ENCODE results near the gene FHL1. TPM values are rescaled to one million over a fixed set of nuclear protein-coding genes. Genes with fewer than 3 reads are reported as not detected.

The FHL1 gene
- total and polyA plus RNA-seq, 4 donors = 8.8 to 20.2 (median 15.0) TPM

GRCh38 chrX:136156560-136157117, 9.3 kb downstream of the FHL1 start:
- H3K27ac ChIP-seq (ENCODE audit: low read depth in 1 of 2, low read length in 2 of 2) = no peak overlapping the region
- no peaks in the 10 kb centered on the region for H3K27me3 ChIP-seq (ENCODE audit: control insufficient read depth in 4 of 4, insufficient read depth in 4 of 4, low read length in 3 of 4)
- DNase-seq (ENCODE audit: low spot score) = no peak
- H3K9ac ChIP-seq (ENCODE audit: low read depth in 1 of 2, low read length in 2 of 2) = no peak overlapping the region
- peaks cover 0 to 10% (median 7%) of the 10 kb centered on the region in 4 donors for H3K4me1 ChIP-seq (ENCODE audit: control insufficient read depth in 4 of 4, insufficient read depth in 4 of 4, low read length in 3 of 4)
- TF ChIP-seq TAF1 (conservative IDR thresholded peaks at IDR 0.05) (no peak), EGR1 (IDR thresholded peaks at IDR 0.05; ENCODE audit: low read depth in 2 of 2) (no peak), REST (IDR thresholded peaks at IDR 0.05) (no peak), SP1 (IDR thresholded peaks at IDR 0.05) (no peak), ATF3 (IDR thresholded peaks at IDR 0.05) (no peak), CTCF (IDR thresholded peaks at IDR 0.05; ENCODE audit: low read depth, low read length, missing input control) (no peak), HNF4G (IDR thresholded peaks at IDR 0.05) (no peak), RAD21 (IDR thresholded peaks at IDR 0.05) (no peak), MAX (IDR thresholded peaks at IDR 0.05) (no peak), GABPA (IDR thresholded peaks at IDR 0.05 in 1 of 2, conservative IDR thresholded peaks at IDR 0.05 in 1 of 2) (no peak), ZBTB33 (IDR thresholded peaks at IDR 0.05) (no peak), JUND (IDR thresholded peaks at IDR 0.05) (no peak), FOXA1 (IDR thresholded peaks at IDR 0.05) (no peak), HNF4A (conservative IDR thresholded peaks at IDR 0.05) (no peak), NR2F2 (IDR thresholded peaks at IDR 0.05) (no peak)
- 78% methylated on average over 5 of the region's 5 CpGs for WGBS
- H3K4me3 ChIP-seq (ENCODE audit: low read depth in 1 of 3, low read length in 3 of 3) = no peak overlapping the region
- no peaks in the 10 kb centered on the region for H3K9me3 ChIP-seq (ENCODE audit: control insufficient read depth in 4 of 4, low read length in 3 of 4)
- no peaks in the 10 kb centered on the region for H3K36me3 ChIP-seq (ENCODE audit: control insufficient read depth in 4 of 4, insufficient read depth in 3 of 4, low read depth in 1 of 4, low read length in 3 of 4)

- H3K27me3 ChIP-seq (ENCODE audit: control insufficient read depth in 4 of 4, insufficient read depth in 4 of 4, low read length in 3 of 4) = no peaks in the 10 kb centered on the region
- no peak for DNase-seq (ENCODE audit: low spot score)
- H3K4me3 ChIP-seq (ENCODE audit: low read depth in 1 of 3, low read length in 3 of 3) = no peak overlapping the region
- H3K9me3 ChIP-seq (ENCODE audit: control insufficient read depth in 4 of 4, low read length in 3 of 4) = no peaks in the 10 kb centered on the region
- H3K27ac ChIP-seq (ENCODE audit: low read depth in 1 of 2, low read length in 2 of 2) = no peak overlapping the region
- H3K36me3 ChIP-seq (ENCODE audit: control insufficient read depth in 4 of 4, insufficient read depth in 3 of 4, low read depth in 1 of 4, low read length in 3 of 4) = no peaks in the 10 kb centered on the region
- no peak overlapping the region for H3K9ac ChIP-seq (ENCODE audit: low read depth in 1 of 2, low read length in 2 of 2)
- peaks cover 0 to 10% (median 7%) of the 10 kb centered on the region in 4 donors for H3K4me1 ChIP-seq (ENCODE audit: control insufficient read depth in 4 of 4, insufficient read depth in 4 of 4, low read length in 3 of 4)
- 68% methylated on average over 3 of the region's 3 CpGs for WGBS
- TF ChIP-seq YY1 (IDR thresholded peaks at IDR 0.05) (no peak), REST (IDR thresholded peaks at IDR 0.05) (no peak), RXRA (IDR thresholded peaks at IDR 0.05) (no peak), ZBTB33 (IDR thresholded peaks at IDR 0.05) (no peak), ATF3 (IDR thresholded peaks at IDR 0.05) (no peak), SP1 (IDR thresholded peaks at IDR 0.05) (no peak), HNF4A (conservative IDR thresholded peaks at IDR 0.05) (no peak), GABPA (IDR thresholded peaks at IDR 0.05 in 1 of 2, conservative IDR thresholded peaks at IDR 0.05 in 1 of 2) (no peak), FOXA1 (IDR thresholded peaks at IDR 0.05) (no peak)
Observed at GRCh38 chrX:136157187-136157586, 9.9 kb downstream of the FHL1 start.
